IPS DF 4.7 (cell line): ENCODE measurements around the gene FRAT2.

Source experiments
- DNase-seq: peaks from one replicate; pipeline ENCODE4 v3.0.0-alpha.2; 2013; ENCODE audit warnings: low spot score; ENCODE audit errors: extremely low read depth

FRAT2 gene, protein sequence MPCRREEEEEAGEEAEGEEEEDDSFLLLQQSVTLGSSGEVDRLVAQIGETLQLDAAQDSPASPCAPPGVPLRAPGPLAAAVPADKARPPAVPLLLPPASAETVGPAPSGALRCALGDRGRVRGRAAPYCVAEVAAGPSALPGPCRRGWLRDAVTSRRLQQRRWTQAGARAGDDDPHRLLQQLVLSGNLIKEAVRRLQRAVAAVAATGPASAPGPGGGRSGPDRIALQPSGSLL

DNA sequence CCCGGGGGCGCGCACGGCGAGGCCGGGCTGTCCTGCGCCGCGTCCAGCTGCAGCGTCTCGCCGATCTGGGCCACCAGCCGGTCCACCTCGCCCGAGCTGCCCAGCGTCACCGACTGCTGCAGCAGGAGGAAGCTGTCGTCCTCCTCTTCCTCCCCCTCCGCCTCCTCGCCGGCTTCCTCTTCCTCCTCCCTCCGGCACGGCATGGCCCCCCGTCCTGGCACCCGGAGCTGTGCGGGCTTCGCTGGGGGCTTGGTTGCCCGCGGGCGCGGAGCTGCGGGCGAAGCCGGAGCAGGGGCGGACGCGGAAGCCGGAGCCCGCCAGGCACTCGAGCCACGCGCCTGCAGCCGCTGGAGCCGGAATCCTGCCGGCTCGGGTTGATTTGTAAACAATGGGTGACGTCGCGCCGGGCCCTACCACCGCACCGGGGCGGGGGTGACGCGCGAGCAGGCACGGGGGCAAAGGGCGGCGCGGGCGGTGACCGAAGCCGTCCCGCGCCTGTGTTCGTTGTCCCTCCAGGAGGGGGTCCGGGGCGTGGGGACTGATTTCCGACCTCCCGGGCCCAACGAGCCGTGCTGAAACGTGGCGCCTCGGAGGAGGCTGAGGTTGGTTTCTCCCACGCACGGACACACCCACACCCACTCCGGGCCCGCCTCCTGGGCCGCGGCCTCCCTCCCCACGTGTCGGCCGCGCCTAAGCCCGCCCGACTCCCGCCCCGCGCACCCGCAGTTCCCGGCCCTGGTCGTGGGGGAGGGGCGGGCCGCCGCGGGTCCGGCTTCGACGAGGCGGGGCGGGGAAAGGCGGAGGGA lies at the start of gene FRAT2:
Gene FRAT2, minus strand, starts transcription at position 360 of the 806 bp plus-strand sequence. Its CDS starts 157 bp downstream, at position 203.
- DNase-seq, result no peak

- no peak for DNase-seq
Measured at GRCh38 chr10:97384156-97384555, 49.6 kb upstream of the FRAT2 start.

GRCh38 chr10:97383159-97383558 lies 48.6 kb upstream of the FRAT2 start:
- no peak for DNase-seq

DNA sequence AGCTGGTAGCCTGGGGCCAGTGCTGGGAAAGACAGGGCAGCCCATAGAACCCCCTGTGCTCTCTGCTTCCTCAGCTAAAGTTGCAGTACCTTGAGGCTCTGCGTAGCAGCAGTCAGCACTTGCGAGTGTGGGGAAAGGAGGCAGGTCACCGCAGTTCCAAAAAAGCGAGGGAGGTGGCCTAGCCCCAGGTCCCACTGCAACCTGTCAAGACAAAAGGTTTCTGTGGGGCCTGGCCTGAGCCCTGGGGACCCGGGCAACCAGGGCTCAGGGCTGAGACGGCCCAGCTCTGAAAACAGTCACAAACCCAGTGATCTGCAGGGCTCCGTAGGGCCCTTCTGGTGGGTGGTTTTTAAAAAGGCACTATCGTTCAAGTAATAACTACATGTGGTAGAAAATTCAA lies 47.1 kb upstream of the FRAT2 start:
- no peak for DNase-seq

DNA sequence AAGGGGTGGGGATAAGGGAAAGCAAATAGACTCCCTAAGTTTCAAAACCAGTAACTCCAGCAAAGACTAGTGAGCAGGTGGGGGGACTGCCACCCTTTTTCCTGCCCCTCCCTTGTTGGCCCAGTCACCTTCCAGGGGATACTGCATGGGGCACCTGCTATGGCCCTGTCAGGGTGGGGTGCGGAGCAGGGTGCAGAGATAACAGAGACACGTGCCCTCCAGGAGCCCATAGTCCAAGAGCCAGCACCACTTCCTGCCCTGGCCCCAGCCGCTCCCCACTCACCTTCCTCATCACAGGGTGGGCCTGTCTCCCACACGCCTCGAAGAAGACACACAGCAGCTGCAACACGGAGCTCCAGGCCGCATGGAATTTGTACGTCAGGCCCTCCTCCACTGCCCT lies 46.0 kb upstream of the FRAT2 start:
- no peak for DNase-seq

- DNase-seq, result no peak
Measured at GRCh38 chr10:97378933-97379921, 44.7 kb upstream of the FRAT2 start.

DNA sequence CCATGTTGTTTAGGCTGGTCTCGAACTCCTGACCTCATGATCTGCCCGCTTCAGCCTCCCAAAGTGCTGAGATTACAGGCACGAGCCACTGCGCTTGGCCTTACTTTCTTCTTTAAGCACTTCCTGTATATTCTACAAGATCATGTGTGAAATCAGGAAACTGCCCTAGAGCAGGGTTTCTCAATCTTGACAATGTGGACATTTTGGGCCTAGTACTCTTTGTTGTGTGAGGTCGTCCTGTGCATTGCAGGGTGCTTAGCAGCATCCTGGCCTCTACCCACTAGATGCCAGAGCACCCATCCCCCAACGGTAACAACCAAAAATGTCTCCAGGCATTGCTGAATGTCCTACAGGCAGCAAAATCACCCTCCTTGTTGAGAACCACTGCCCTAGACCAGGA lies 41.9 kb upstream of the FRAT2 start:
- no peak for DNase-seq

GRCh38 chr10:97373456-97373855 lies 38.9 kb upstream of the FRAT2 start:
- no peak for DNase-seq

- no peak for DNase-seq
Measured at GRCh38 chr10:97372233-97372875, 37.8 kb upstream of the FRAT2 start.

- DNase-seq, result no peak
Measured at GRCh38 chr10:97371696-97372095, 37.2 kb upstream of the FRAT2 start.

DNA sequence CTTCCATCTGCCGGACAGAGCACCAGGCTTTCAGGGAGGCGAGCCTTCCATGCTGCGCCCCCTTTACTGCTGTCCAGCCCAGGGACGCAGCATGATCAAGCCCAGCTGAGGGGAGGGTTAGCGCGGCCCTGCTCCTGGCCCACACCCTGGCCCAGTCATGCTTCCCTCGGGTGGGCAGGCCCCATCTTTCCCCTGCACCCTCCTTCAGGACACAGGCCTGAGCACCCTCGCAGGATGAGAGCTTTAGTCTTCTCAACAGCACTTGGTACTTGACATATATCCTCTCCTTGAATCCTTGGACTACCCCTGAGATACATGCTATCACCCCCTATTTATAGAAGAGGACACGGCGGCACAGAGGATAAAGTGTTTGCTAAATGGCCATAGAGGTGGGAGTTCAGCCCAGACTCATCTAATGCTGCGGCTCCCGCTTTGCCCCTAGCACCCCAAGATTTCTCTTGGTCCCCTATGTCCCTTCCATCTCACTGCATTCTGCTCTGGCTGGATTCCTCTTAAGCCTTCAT lies 32.7 kb upstream of the FRAT2 start:
- no peak for DNase-seq

- DNase-seq, result no peak
Measured at GRCh38 chr10:97366572-97366971, 32.0 kb upstream of the FRAT2 start.

- DNase-seq, result no peak
Measured at GRCh38 chr10:97365761-97366351, 31.3 kb upstream of the FRAT2 start.

DNA sequence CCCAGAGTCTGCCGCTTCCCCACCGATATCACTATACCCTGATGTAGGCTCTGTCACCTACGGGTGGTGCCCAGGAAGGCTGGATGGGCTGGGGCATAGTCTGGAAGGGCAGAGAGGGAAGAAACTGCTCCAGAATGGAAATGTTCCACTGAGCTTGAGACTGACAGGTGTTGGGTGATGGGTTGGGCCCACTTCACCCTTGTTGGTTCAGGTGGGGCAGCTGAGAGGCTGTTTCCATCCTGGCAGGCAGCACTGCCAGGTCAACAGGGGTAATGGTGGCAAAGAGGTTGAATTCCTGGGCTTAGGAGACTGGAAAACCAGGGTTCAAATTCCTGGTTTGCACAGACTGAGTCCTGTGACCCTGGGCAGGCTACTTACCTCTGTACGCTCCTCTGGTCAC lies 28.5 kb upstream of the FRAT2 start:
- DNase-seq, result no peak

DNA sequence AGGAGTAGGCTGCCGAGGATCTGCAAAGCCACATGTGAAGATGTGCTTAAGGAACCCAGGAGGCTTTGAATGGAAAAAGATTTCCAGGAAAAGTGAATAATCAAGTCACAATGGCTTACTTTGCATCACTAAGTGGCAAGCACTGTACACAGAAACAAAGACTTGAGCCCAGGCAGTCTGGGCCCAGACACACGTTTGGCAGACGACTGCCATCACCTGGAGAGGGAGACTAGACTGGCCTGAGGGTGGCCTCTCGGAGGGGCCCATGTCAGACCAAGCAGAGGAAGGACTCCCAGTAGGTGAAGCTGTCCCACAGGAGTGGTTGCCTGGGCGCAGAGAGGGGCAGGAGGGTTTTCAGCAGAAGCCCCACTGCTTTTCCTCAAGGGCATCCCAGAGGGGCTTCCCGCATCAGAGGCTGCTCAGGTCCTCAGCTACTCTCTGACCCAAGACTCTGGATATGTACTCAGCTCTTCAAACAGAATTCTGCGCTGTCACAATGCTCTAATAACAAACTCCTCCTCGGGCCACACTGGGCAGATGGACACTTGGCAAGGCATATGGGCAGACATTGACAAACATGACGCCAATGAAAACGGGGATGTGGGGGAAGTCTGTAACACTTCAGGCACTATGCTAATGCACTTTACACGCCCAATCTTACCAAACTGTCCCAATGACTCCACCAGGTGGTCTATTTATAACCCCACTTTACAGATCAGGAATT lies 27.9 kb upstream of the FRAT2 start:
- no peak for DNase-seq

DNA sequence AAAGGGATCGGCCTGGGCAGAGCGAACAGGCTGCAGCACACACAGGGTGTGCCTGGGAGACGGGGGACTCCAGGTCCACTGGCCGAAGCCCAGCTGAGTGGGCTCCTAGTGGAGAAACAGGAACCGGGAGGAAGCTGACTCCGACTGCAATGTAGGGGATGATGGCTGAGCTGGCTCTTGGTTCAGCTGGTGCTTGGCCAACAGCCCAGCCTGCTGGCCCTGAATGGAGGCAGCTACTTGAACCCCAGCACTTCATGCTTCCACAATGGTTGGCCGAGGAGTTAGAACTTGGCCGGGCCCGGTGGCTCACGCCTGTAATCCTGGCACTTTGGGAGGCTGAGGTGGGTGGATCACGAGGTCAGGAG lies 27.0 kb upstream of the FRAT2 start:
- DNase-seq, result no peak

DNA sequence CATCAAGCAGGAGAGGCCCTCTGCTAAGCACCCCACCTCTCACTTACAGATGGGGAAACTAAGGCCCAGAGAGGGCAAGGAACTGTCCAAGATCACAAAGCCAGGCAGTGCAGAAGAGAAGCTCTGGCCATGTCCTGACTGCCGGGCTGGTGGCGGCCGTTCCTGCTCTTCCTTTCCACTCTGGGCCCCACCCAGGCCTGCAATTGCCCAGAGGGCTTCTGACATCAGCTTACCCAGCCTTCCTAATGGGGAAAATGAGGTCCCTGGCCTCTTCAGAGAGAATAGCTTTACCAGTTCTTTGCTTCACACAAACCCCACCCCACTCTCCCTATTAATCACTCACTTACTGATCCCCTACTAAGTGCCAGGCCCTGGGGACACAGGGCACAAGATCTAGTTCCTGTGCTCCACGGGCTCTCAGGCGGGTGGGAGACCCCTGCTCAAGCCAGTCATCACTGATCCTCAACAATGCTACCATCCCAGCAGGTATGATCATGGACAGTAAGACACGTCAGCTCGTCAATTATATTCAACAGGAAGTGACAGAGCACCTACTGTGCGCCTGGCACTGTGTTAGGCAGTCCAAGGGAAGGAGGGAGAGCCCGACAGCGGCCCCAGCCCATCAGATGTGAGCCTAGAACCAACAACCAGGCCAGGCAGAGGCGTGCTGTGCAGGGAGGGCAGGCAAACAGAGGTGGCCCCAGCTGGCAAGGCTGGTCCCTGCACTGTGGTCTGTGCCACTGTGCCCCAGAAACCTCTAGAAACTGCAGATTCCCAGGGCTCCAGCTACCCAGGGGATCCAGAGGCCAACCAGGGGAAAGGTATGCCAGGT lies 26.4 kb upstream of the FRAT2 start:
- no peak for DNase-seq

GRCh38 chr10:97358781-97359180 lies 24.3 kb upstream of the FRAT2 start:
- DNase-seq, result no peak

GRCh38 chr10:97358349-97358748 lies 23.8 kb upstream of the FRAT2 start:
- no peak for DNase-seq
